ENCODE measurements around the gene ZNF655. TPM values are rescaled to one million over a fixed set of nuclear protein-coding genes. Genes with fewer than 3 reads are reported as not detected.

The ZNF655 gene
- total RNA-seq, 1 donor from 2014 or later, result 108 TPM

Other genes with a start within 250 kb of the ZNF655 start
- gene ARPC1A, start 232.7 kb upstream of the ZNF655 start, total RNA-seq, result 60.3 and 67.1 TPM in 2 replicates
- 405 and 417 TPM in 2 replicates for gene ARPC1B, start 183.9 kb upstream of the ZNF655 start, total RNA-seq
- 102 and 107 TPM in 2 replicates for gene PDAP1, start 150.0 kb upstream of the ZNF655 start, total RNA-seq
- gene BUD31, start 149.7 kb upstream of the ZNF655 start, total RNA-seq, result 111 and 118 TPM in 2 replicates
- gene PTCD1, start 119.8 kb upstream of the ZNF655 start, total RNA-seq, result 10.0 and 11.8 TPM in 2 replicates
- gene CPSF4, start 119.7 kb upstream of the ZNF655 start, total RNA-seq, result 68.0 and 70.2 TPM in 2 replicates
- 341 and 351 TPM in 2 replicates for gene ATP5MF, start 92.5 kb upstream of the ZNF655 start, total RNA-seq
- 27.5 and 28.5 TPM in 2 replicates for gene ZNF789, start 85.8 kb upstream of the ZNF655 start, total RNA-seq
- 60.1 and 61.7 TPM in 2 replicates for gene ZNF394, start 58.4 kb upstream of the ZNF655 start, total RNA-seq
- gene ZKSCAN5, start 54.0 kb upstream of the ZNF655 start, total RNA-seq, result 11.4 and 12.6 TPM in 2 replicates
- gene FAM200A, start 6.5 kb upstream of the ZNF655 start, total RNA-seq, result 4.2 and 4.5 TPM in 2 replicates
- gene TMEM225B, start 39.6 kb downstream of the ZNF655 start, total RNA-seq, result 1.4 and 1.6 TPM in 2 replicates
- 26.8 and 28.9 TPM in 2 replicates for gene ZSCAN25, start 58.3 kb downstream of the ZNF655 start, total RNA-seq
- not detected in 2 replicates for gene CYP3A5, start 121.4 kb downstream of the ZNF655 start, total RNA-seq
- gene CYP3A7, start 176.6 kb downstream of the ZNF655 start, total RNA-seq, result not detected in 2 replicates
- not detected in 2 replicates for gene CYP3A4, start 225.5 kb downstream of the ZNF655 start, total RNA-seq

Measured in T-helper 1 cell treated with Interleukin-12 subunit alpha and Interleukin-12 subunit beta and Interleukin-4 antibody, amounts not matched to agents 30 ng/mL and 1 ng/mL, for 36 hours (primary cell).